HG02763 (cell line): ENCODE measurements around the gene ZNF451.
"Not testable (repeated sequence)": the region's sequence is repeated elsewhere in the genome, so short reads cannot be mapped to it uniquely, and the experiment has no call there.

Source experiments
- ATAC-seq: cut with Tn5 transposase; IDR thresholded peaks from one replicate; pipeline ENCODE4 v1.9.1; 2021; ENCODE audit warnings: mild to moderate bottlenecking, moderate library complexity; ENCODE audit not compliant: unreplicated experiment

The ZNF451 gene

GRCh38 chr6:57091375-57091774, 1.4 kb downstream of the ZNF451 start:
- ATAC-seq = not testable (repeated sequence)

- no peak for ATAC-seq
Measured at GRCh38 chr6:57094689-57095088, 4.7 kb downstream of the ZNF451 start.

GRCh38 chr6:57097596-57097995, 7.6 kb downstream of the ZNF451 start:
- no peak for ATAC-seq

- ATAC-seq = no peak
Measured at GRCh38 chr6:57102976-57103375, 13.0 kb downstream of the ZNF451 start.

- ATAC-seq = no peak
Measured at GRCh38 chr6:57104336-57104735, 14.3 kb downstream of the ZNF451 start.

- ATAC-seq = no peak
Measured at GRCh38 chr6:57106990-57107389, 17.0 kb downstream of the ZNF451 start.

- ATAC-seq = peak; percentile 91
Measured at GRCh38 chr6:57108691-57109090, 18.7 kb downstream of the ZNF451 start.

GRCh38 chr6:57109880-57110279, 19.9 kb downstream of the ZNF451 start:
- no peak for ATAC-seq

GRCh38 chr6:57113105-57113504, 23.1 kb downstream of the ZNF451 start:
- ATAC-seq = no peak

- no peak for ATAC-seq
Measured at GRCh38 chr6:57116776-57117175, 26.8 kb downstream of the ZNF451 start.

- no peak for ATAC-seq
Measured at GRCh38 chr6:57117796-57118195, 27.8 kb downstream of the ZNF451 start.

GRCh38 chr6:57123111-57123510, 33.1 kb downstream of the ZNF451 start:
- ATAC-seq = no peak

- no peak for ATAC-seq
Measured at GRCh38 chr6:57127763-57128162, 37.8 kb downstream of the ZNF451 start.

- no peak for ATAC-seq
Measured at GRCh38 chr6:57130661-57131177, 40.7 kb downstream of the ZNF451 start.

GRCh38 chr6:57134954-57135353, 45.0 kb downstream of the ZNF451 start:
- ATAC-seq = no peak

GRCh38 chr6:57135885-57136284, 45.9 kb downstream of the ZNF451 start:
- ATAC-seq = no peak

- ATAC-seq = no peak
Measured at GRCh38 chr6:57137350-57137749, 47.4 kb downstream of the ZNF451 start.

GRCh38 chr6:57138026-57138425, 48.0 kb downstream of the ZNF451 start:
- ATAC-seq = no peak

GRCh38 chr6:57141451-57142177, 51.6 kb downstream of the ZNF451 start:
- no peak for ATAC-seq

GRCh38 chr6:57142178-57142525, 52.2 kb downstream of the ZNF451 start:
- no peak for ATAC-seq

- ATAC-seq = no peak
Measured at GRCh38 chr6:57143690-57144089, 53.7 kb downstream of the ZNF451 start.

- ATAC-seq = no peak
Measured at GRCh38 chr6:57147401-57147800, 57.4 kb downstream of the ZNF451 start.
